HEK293 (cell line): ENCODE data around the gene PLIN5.

Source experiments
- CTCF ChIA-PET: fragments of 350-600 bp; formaldehyde crosslinking; extraction: SDS; loops from one replicate; lab custom pipeline; 2021; ENCODE audit warnings: antibody characterized with exemption; lab: Yijun Ruan, JAX
- POLR2A ChIA-PET: fragments of 300-600 bp; formaldehyde crosslinking; extraction: SDS; loops from one replicate; lab custom pipeline; 2020; ENCODE audit warnings: antibody characterized with exemption, inconsistent platforms; lab: Yijun Ruan, JAX
- H3K27ac ChIP-seq: fragments of 200-500 bp; sonication (Bioruptor generic); 2 replicates; pipeline ENCODE4 v1.5.1; 2014; ENCODE audit warnings: low read depth, low read length, control low read depth, inconsistent platforms; ENCODE audit errors: extremely low read depth
- H3K36me3 ChIP-seq, 2 experiments: fragments of 200-500 bp in 1 of 2; sonication (Bioruptor generic) in 1 of 2; 1 replicate in 1 of 2; 2 replicates in 1 of 2; pipeline ENCODE4 v1.5.1; 2014 to 2017; ENCODE audit warnings: inconsistent platforms in 2 of 2, low read length in 2 of 2; ENCODE audit not compliant: control insufficient read depth in 2 of 2, insufficient read depth in 1 of 2
- H3K4me1 ChIP-seq: fragments of 200-500 bp; sonication (Bioruptor generic); 2 replicates; pipeline ENCODE4 v1.5.1; 2014; ENCODE audit warnings: mild to moderate bottlenecking, low read length, inconsistent platforms; ENCODE audit not compliant: control insufficient read depth, insufficient read depth
- H3K4me3 ChIP-seq: 2 replicates; pipeline ENCODE4 v1.5.1; 2011; ENCODE audit warnings: low read depth, mild to moderate bottlenecking, control low read depth, low read length, moderate library complexity
- H3K9me3 ChIP-seq: fragments of 200-500 bp; sonication (Bioruptor generic); 2 replicates; pipeline ENCODE4 v1.5.1; 2014; ENCODE audit warnings: low read depth, low read length, inconsistent platforms; ENCODE audit not compliant: control insufficient read depth, insufficient read depth
- EGR2 ChIP-seq: fragments of 450-650 bp; formaldehyde crosslinking; IDR thresholded peaks from 2 replicates; pipeline ENCODE4 v1.5.1; 2016; ENCODE audit warnings: low read depth, missing biosample characterization, missing genetic modification characterization
- FEZF1 ChIP-seq: fragments of 450-650 bp; formaldehyde crosslinking; IDR thresholded peaks from 2 replicates; pipeline ENCODE4 v1.5.1; 2016; ENCODE audit warnings: missing biosample characterization, missing genetic modification characterization
- GLI4 ChIP-seq: fragments of 450-650 bp; formaldehyde crosslinking; IDR thresholded peaks from 2 replicates; pipeline ENCODE4 v1.5.1; 2016; ENCODE audit warnings: missing biosample characterization, missing genetic modification characterization
- GLIS1 ChIP-seq: fragments of 450-650 bp; formaldehyde crosslinking; IDR thresholded peaks from 2 replicates; pipeline ENCODE4 v1.5.1; 2016; ENCODE audit warnings: missing biosample characterization, missing genetic modification characterization
- KLF8 ChIP-seq: fragments of 450-650 bp; formaldehyde crosslinking; IDR thresholded peaks from 2 replicates; pipeline ENCODE4 v1.5.1; 2016; ENCODE audit warnings: missing biosample characterization, missing genetic modification characterization
- ZBTB17 ChIP-seq: fragments of 450-650 bp; formaldehyde crosslinking; IDR thresholded peaks from 2 replicates; pipeline ENCODE4 v1.5.1; 2016; ENCODE audit warnings: missing biosample characterization, missing genetic modification characterization
- ZBTB20 ChIP-seq: fragments of 450-650 bp; formaldehyde crosslinking; IDR thresholded peaks from 2 replicates; pipeline ENCODE4 v1.5.1; 2016; ENCODE audit warnings: missing biosample characterization, missing genetic modification characterization
- ZBTB48 ChIP-seq: fragments of 450-650 bp; formaldehyde crosslinking; IDR thresholded peaks from 2 replicates; pipeline ENCODE4 v1.5.1; 2016; ENCODE audit warnings: missing biosample characterization, missing genetic modification characterization
- ZEB2 ChIP-seq: fragments of 450-650 bp; formaldehyde crosslinking; IDR thresholded peaks from 2 replicates; pipeline ENCODE4 v1.5.1; 2016; ENCODE audit warnings: missing biosample characterization, missing genetic modification characterization
- ZIC2 ChIP-seq: fragments of 450-650 bp; formaldehyde crosslinking; IDR thresholded peaks from 2 replicates; pipeline ENCODE4 v1.5.1; 2016; ENCODE audit warnings: missing biosample characterization, missing genetic modification characterization
- ZNF248 ChIP-seq: fragments of 450-650 bp; formaldehyde crosslinking; IDR thresholded peaks from 2 replicates; pipeline ENCODE4 v1.5.1; 2017; ENCODE audit warnings: missing biosample characterization, missing genetic modification characterization
- ZNF341 ChIP-seq: fragments of 450-650 bp; formaldehyde crosslinking; IDR thresholded peaks from 2 replicates; pipeline ENCODE4; 2016; ENCODE audit warnings: low read depth, missing biosample characterization, missing genetic modification characterization
- ZNF366 ChIP-seq: fragments of 450-650 bp; formaldehyde crosslinking; conservative IDR thresholded peaks from 2 replicates; pipeline ENCODE4 v1.5.1; 2016; ENCODE audit warnings: missing biosample characterization, missing genetic modification characterization
- ZNF394 ChIP-seq: fragments of 450-650 bp; formaldehyde crosslinking; IDR thresholded peaks from 2 replicates; pipeline ENCODE4 v1.5.1; 2016; ENCODE audit warnings: missing biosample characterization, missing genetic modification characterization, mild to moderate bottlenecking, moderate library complexity, borderline replicate concordance
- ZNF76 ChIP-seq: fragments of 450-650 bp; formaldehyde crosslinking; IDR thresholded peaks from 2 replicates; pipeline ENCODE4; 2016; ENCODE audit warnings: low read depth, missing biosample characterization, missing genetic modification characterization, borderline replicate concordance
- ZNF776 ChIP-seq: fragments of 450-650 bp; formaldehyde crosslinking; IDR thresholded peaks from 2 replicates; pipeline ENCODE4 v1.5.0; 2017; ENCODE audit warnings: missing biosample characterization, missing genetic modification characterization, borderline replicate concordance
- ZNF785 ChIP-seq: fragments of 450-650 bp; formaldehyde crosslinking; IDR thresholded peaks from 2 replicates; pipeline ENCODE4 v1.5.1; 2016; ENCODE audit warnings: missing biosample characterization, missing genetic modification characterization
- TF ChIP-seq, protein P1 (sequence below): fragments of 450-650 bp; formaldehyde crosslinking; optimal IDR thresholded peaks from 2 replicates; pipeline ENCODE3; 2016; ENCODE audit warnings: missing biosample characterization, mild to moderate bottlenecking, missing genetic modification characterization
- TF ChIP-seq, protein P2 (sequence below): fragments of 450-650 bp; formaldehyde crosslinking; IDR thresholded peaks from 2 replicates; pipeline ENCODE4 v1.5.1; 2016; ENCODE audit warnings: missing biosample characterization, missing genetic modification characterization
- TF ChIP-seq, protein P3 (sequence below): fragments of 450-650 bp; formaldehyde crosslinking; IDR thresholded peaks from 2 replicates; pipeline ENCODE4 v1.5.1; 2016; ENCODE audit warnings: missing biosample characterization, missing genetic modification characterization
- TF ChIP-seq, protein P4 (sequence below): fragments of 450-650 bp; formaldehyde crosslinking; IDR thresholded peaks from 2 replicates; pipeline ENCODE4 v1.5.1; 2016; ENCODE audit warnings: missing biosample characterization, missing genetic modification characterization
- TF ChIP-seq, protein P5 (sequence below): fragments of 450-650 bp; formaldehyde crosslinking; conservative IDR thresholded peaks from 2 replicates; pipeline ENCODE4 v1.5.1; 2016; ENCODE audit warnings: low read depth, missing biosample characterization, missing genetic modification characterization

PLIN5 gene

DNA sequence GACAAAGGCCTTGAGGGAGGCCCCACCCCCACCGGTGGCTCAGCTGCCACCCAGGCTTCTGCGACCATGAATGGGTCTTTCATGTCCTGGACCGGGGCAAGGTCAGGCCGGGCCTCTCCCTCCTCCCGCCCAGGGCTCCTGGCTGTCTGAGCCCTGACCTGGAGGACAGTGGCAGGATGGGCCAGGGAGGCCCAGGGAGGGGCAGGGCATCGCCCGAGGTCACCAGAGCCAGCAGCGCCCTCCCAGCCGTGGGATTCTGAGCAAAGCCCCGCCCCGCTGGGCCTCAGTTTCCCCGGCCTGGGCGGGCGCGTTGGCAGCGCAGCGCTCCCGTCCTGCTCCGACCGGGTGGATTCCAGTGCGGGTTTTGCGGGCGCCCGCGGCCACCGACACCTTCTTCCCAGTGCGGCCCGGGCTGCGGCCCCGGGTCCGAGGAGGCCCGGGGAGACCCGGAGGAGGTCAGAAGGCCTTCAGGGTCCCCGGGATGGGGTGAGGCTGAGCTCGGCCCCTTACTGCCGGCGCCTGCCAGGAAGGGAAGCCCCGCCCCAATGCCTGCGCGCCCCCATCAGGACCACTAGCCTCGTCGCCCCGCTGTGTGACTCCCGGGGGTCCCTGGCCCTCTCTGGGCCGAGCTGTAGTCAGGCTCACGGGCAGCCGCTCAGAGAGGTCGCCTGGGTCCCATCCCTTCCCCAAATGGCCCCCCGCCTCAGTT lies 49.1 kb upstream of the PLIN5 start (continued):
- peak; percentile 86 for TF ChIP-seq ZEB2 (tag by site-specific recombination)
- TF ChIP-seq, protein P1, sequence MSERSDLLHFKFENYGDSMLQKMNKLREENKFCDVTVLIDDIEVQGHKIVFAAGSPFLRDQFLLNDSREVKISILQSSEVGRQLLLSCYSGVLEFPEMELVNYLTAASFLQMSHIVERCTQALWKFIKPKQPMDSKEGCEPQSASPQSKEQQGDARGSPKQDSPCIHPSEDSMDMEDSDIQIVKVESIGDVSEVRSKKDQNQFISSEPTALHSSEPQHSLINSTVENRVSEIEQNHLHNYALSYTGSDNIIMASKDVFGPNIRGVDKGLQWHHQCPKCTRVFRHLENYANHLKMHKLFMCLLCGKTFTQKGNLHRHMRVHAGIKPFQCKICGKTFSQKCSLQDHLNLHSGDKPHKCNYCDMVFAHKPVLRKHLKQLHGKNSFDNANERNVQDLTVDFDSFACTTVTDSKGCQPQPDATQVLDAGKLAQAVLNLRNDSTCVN (tag by site-specific recombination), result peak; percentile 55
- peak; percentile 67 for TF ChIP-seq ZBTB48 (tag by site-specific recombination)
- peak; percentile 99 for TF ChIP-seq ZNF776
- TF ChIP-seq KLF8 (tag by site-specific recombination), result peak; percentile 66; the same call in 1 of the 2 replicates
- TF ChIP-seq, protein P2, sequence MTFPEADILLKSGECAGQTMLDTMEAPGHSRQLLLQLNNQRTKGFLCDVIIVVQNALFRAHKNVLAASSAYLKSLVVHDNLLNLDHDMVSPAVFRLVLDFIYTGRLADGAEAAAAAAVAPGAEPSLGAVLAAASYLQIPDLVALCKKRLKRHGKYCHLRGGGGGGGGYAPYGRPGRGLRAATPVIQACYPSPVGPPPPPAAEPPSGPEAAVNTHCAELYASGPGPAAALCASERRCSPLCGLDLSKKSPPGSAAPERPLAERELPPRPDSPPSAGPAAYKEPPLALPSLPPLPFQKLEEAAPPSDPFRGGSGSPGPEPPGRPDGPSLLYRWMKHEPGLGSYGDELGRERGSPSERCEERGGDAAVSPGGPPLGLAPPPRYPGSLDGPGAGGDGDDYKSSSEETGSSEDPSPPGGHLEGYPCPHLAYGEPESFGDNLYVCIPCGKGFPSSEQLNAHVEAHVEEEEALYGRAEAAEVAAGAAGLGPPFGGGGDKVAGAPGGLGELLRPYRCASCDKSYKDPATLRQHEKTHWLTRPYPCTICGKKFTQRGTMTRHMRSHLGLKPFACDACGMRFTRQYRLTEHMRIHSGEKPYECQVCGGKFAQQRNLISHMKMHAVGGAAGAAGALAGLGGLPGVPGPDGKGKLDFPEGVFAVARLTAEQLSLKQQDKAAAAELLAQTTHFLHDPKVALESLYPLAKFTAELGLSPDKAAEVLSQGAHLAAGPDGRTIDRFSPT (tag by site-specific recombination), result peak; percentile 72
- TF ChIP-seq ZBTB20 (tag by site-specific recombination), result peak; percentile 34; the same call in 1 of the 2 replicates
- TF ChIP-seq, protein P3, sequence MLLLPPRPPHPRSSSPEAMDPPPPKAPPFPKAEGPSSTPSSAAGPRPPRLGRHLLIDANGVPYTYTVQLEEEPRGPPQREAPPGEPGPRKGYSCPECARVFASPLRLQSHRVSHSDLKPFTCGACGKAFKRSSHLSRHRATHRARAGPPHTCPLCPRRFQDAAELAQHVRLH (tag by site-specific recombination), result peak; percentile 62; the same call in 1 of the 2 replicates
- no peak for TF ChIP-seq GLI4 (tag by site-specific recombination)

DNA sequence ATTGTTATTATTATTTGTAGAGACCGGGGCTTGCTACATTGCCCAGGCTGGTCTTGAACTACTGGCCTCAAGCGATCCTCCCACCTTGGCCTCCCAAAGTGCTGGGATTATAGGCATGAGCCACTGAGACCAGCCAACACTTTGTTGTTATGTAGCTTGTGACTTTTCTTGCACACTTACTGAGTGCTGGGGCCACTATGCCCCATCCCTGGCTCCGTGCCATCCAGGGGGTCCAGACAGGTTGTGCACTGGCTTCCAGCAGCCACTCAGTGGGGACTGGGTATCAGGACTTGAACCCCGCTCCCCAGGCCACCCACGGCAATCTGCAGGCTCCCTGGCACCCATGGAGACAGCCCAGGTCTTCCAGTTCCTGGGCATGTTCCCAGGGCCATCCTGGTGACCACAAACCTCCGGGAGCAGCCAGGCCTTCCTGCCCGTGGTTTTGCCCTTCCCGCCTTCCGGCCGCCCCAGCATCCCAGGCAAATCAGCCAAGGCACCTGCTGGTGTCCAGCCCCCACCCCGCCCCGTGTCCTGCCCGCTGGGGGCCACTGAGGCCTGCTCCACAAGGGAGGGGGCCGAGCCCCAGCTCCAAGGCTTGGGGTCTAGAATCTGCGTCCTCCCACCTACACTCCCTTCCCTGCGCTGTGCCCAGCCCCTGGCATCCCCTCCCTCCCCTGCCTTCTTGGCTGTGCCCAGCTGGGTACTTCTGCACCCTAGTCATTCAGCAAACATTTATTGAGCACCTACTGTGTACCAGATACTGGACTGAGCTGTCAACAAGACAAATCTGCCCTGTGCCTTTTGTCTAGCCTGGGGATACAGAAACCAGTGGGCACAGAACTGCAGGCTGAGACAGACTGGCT lies 48.2 kb upstream of the PLIN5 start:
- H3K9me3 ChIP-seq, result no peaks in the 10 kb centered on the region
- H3K4me1 ChIP-seq, result no peaks in the 10 kb centered on the region; the same call in 1 of the 2 replicates
- no peaks in the 10 kb centered on the region for H3K36me3 ChIP-seq
- H3K27ac ChIP-seq, result no peak overlapping the region
- H3K4me3 ChIP-seq, result no peak overlapping the region
- ChIA-PET POLR2A (interaction anchor here (0.6 kb wide), 1 partner anchor 12 kb away, joined by 3 read pairs; no protein-coding TSS in a partner anchor), CTCF (interaction anchor here (0.6 to 1.1 kb wide), 3 partner anchors 17 to 60 kb away, joined by 3 to 5 read pairs (median 4); no protein-coding TSS in a partner anchor)
- no peak for TF ChIP-seq ZBTB17
- TF ChIP-seq EGR2 (tag by site-specific recombination), result 0 out of 2 replicates have a peak, but pooled peaks have one; percentile 4
- peak; percentile 68 for TF ChIP-seq ZNF341
- TF ChIP-seq ZNF785 (tag by site-specific recombination), result no peak
- TF ChIP-seq ZNF76 (tag by site-specific recombination), result no peak
- no peak for TF ChIP-seq ZNF248 (tag by site-specific recombination)
- TF ChIP-seq, protein P4, sequence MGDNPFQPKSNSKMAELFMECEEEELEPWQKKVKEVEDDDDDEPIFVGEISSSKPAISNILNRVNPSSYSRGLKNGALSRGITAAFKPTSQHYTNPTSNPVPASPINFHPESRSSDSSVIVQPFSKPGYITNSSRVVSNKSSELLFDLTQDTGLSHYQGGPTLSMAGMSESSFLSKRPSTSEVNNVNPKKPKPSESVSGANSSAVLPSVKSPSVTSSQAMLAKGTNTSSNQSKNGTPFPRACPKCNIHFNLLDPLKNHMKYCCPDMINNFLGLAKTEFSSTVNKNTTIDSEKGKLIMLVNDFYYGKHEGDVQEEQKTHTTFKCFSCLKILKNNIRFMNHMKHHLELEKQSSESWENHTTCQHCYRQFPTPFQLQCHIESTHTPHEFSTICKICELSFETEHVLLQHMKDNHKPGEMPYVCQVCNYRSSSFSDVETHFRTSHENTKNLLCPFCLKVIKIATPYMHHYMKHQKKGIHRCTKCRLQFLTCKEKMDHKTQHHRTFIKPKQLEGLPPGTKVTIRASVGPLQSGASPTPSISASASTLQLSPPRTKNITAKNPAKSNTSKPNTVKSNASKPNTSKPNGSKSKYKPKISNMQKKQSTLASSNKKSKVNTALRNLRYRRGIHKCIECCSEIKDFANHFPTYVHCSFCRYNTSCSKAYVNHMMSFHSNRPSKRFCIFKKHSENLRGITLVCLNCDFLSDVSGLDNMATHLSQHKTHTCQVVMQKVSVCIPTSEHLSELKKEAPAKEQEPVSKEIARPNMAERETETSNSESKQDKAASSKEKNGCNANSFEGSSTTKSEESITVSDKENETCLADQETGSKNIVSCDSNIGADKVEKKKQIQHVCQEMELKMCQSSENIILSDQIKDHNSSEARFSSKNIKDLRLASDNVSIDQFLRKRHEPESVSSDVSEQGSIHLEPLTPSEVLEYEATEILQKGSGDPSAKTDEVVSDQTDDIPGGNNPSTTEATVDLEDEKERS (tag by site-specific recombination), result no peak
- no peak for TF ChIP-seq FEZF1 (tag by site-specific recombination)
- no peak for TF ChIP-seq GLIS1 (tag by site-specific recombination)
- no peak for TF ChIP-seq ZNF394 (tag by site-specific recombination)
- TF ChIP-seq ZIC2 (tag by site-specific recombination), result peak; percentile 91
- 0 out of 2 replicates have a peak, but pooled peaks have one; percentile 14 for TF ChIP-seq ZNF366 (tag by site-specific recombination)
- no peak for TF ChIP-seq KLF8 (tag by site-specific recombination)
- TF ChIP-seq, protein P5, sequence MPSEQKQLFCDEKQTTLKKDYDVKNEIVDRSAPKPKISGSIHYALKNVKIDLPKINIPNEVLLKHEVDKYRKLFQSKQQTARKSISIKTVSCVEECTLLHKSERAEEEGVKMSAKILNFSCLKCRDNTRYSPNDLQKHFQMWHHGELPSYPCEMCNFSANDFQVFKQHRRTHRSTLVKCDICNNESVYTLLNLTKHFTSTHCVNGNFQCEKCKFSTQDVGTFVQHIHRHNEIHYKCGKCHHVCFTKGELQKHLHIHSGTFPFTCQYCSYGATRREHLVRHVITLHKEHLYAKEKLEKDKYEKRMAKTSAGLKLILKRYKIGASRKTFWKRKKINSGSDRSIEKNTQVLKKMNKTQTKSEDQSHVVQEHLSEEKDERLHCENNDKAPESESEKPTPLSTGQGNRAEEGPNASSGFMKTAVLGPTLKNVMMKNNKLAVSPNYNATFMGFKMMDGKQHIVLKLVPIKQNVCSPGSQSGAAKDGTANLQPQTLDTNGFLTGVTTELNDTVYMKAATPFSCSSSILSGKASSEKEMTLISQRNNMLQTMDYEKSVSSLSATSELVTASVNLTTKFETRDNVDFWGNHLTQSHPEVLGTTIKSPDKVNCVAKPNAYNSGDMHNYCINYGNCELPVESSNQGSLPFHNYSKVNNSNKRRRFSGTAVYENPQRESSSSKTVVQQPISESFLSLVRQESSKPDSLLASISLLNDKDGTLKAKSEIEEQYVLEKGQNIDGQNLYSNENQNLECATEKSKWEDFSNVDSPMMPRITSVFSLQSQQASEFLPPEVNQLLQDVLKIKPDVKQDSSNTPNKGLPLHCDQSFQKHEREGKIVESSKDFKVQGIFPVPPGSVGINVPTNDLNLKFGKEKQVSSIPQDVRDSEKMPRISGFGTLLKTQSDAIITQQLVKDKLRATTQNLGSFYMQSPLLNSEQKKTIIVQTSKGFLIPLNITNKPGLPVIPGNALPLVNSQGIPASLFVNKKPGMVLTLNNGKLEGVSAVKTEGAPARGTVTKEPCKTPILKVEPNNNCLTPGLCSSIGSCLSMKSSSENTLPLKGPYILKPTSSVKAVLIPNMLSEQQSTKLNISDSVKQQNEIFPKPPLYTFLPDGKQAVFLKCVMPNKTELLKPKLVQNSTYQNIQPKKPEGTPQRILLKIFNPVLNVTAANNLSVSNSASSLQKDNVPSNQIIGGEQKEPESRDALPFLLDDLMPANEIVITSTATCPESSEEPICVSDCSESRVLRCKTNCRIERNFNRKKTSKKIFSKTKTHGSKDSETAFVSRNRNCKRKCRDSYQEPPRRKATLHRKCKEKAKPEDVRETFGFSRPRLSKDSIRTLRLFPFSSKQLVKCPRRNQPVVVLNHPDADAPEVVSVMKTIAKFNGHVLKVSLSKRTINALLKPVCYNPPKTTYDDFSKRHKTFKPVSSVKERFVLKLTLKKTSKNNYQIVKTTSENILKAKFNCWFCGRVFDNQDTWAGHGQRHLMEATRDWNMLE (tag by site-specific recombination), result no peak
